ENCODE results near the gene CASZ1.

The CASZ1 gene

GRCh38 chr1:10791105-10791951 is 5.1 kb downstream of the CASZ1 start:
- no peak for DNase-seq

GRCh38 chr1:10789803-10790702 is 6.4 kb downstream of the CASZ1 start:
- DNase-seq: no peak

- no peak for DNase-seq
These were observed 7.2 kb downstream of the CASZ1 start for GRCh38 chr1:10789047-10789791.

GRCh38 chr1:10788592-10789006 is 7.8 kb downstream of the CASZ1 start:
- no peak for DNase-seq

GRCh38 chr1:10787286-10787685 is 9.2 kb downstream of the CASZ1 start:
- no peak for DNase-seq

GRCh38 chr1:10785728-10786638 is 10.5 kb downstream of the CASZ1 start:
- no peak for DNase-seq

- DNase-seq: no peak
These were observed 11.3 kb downstream of the CASZ1 start for GRCh38 chr1:10784998-10785727.

- no peak for DNase-seq
These were observed 13.8 kb downstream of the CASZ1 start for GRCh38 chr1:10782491-10783244.

GRCh38 chr1:10781137-10781536 is 15.3 kb downstream of the CASZ1 start:
- DNase-seq: no peak

- no peak for DNase-seq
These were observed 16.6 kb downstream of the CASZ1 start for GRCh38 chr1:10779841-10780240.

GRCh38 chr1:10779201-10779600 is 17.2 kb downstream of the CASZ1 start:
- no peak for DNase-seq

- DNase-seq: no peak
These were observed 17.8 kb downstream of the CASZ1 start for GRCh38 chr1:10778640-10779039.

GRCh38 chr1:10777749-10778574 is 18.5 kb downstream of the CASZ1 start:
- DNase-seq: no peak

GRCh38 chr1:10776190-10776905 is 20.1 kb downstream of the CASZ1 start:
- no peak for DNase-seq

GRCh38 chr1:10775763-10776162 is 20.7 kb downstream of the CASZ1 start:
- no peak for DNase-seq

- no peak for DNase-seq
These were observed 21.7 kb downstream of the CASZ1 start for GRCh38 chr1:10774615-10775310.

GRCh38 chr1:10773851-10774614 is 22.4 kb downstream of the CASZ1 start:
- no peak for DNase-seq
